ENCODE results near the gene COTL1. TPM values are rescaled to one million over a fixed set of nuclear protein-coding genes. Genes with fewer than 3 reads are reported as not detected.

COTL1 gene
- total and polyA plus RNA-seq, 4 donors, result 62.4 to 223 (median 142) TPM

DNA sequence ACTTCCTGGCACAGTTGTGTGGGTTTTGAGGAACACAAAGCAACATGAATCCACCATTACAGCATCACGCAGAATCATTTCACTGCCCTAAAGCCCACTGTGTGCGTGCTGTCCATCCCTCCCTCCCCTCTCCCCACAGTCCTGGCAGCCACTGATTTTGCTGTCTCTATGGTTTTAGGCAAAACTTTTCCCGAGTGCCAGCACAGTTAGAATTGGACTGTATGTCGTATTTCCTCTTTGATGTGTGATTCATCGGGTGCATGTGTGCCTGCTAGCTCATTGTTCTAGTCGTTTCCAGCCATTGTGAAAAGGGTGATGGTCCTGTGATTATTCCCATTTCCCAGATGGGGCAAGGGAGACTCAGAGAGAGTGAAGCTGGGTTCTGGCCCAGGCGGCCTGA is 43.1 kb upstream of the COTL1 start:
- Histone ChIP-seq H3K27ac (ENCODE audit: low read depth in 1 of 2, low read length in 1 of 2) (no peak overlapping the region), H3K4me3 (no peak overlapping the region), H3K27me3 (ENCODE audit: control insufficient read depth in 3 of 3, insufficient read depth in 3 of 3, low read length in 2 of 3) (no peaks in the 10 kb centered on the region), H3K4me1 (ENCODE audit: control insufficient read depth in 5 of 5, insufficient read depth in 5 of 5, low read length in 5 of 5) (peaks cover 0 to 4% (median 0%) of the 10 kb centered on the region in 5 donors), H3K36me3 (ENCODE audit: control insufficient read depth in 4 of 4, insufficient read depth in 4 of 4, low read length in 4 of 4) (peaks cover 19 to 69% (median 44%) of the 10 kb centered on the region in 4 donors), H3K9me3 (ENCODE audit: control insufficient read depth in 4 of 4, insufficient read depth in 3 of 4, low read length in 3 of 4) (no peaks in the 10 kb centered on the region), H3K9ac (ENCODE audit: insufficient read depth in 1 of 2, low read length in 2 of 2) (no peak overlapping the region)
- no peak for ATAC-seq (ENCODE audit: insufficient read depth, low FRiP score)
- DNase-seq, result no peak
- TF ChIP-seq, protein P1, sequence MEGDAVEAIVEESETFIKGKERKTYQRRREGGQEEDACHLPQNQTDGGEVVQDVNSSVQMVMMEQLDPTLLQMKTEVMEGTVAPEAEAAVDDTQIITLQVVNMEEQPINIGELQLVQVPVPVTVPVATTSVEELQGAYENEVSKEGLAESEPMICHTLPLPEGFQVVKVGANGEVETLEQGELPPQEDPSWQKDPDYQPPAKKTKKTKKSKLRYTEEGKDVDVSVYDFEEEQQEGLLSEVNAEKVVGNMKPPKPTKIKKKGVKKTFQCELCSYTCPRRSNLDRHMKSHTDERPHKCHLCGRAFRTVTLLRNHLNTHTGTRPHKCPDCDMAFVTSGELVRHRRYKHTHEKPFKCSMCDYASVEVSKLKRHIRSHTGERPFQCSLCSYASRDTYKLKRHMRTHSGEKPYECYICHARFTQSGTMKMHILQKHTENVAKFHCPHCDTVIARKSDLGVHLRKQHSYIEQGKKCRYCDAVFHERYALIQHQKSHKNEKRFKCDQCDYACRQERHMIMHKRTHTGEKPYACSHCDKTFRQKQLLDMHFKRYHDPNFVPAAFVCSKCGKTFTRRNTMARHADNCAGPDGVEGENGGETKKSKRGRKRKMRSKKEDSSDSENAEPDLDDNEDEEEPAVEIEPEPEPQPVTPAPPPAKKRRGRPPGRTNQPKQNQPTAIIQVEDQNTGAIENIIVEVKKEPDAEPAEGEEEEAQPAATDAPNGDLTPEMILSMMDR (IDR thresholded peaks at IDR 0.05; ENCODE audit: control extremely low read depth, extremely low read depth), result no peak
- WGBS, 2 donors, result 83 to 91% methylated on average over 7 of the region's 7 CpGs

DNA sequence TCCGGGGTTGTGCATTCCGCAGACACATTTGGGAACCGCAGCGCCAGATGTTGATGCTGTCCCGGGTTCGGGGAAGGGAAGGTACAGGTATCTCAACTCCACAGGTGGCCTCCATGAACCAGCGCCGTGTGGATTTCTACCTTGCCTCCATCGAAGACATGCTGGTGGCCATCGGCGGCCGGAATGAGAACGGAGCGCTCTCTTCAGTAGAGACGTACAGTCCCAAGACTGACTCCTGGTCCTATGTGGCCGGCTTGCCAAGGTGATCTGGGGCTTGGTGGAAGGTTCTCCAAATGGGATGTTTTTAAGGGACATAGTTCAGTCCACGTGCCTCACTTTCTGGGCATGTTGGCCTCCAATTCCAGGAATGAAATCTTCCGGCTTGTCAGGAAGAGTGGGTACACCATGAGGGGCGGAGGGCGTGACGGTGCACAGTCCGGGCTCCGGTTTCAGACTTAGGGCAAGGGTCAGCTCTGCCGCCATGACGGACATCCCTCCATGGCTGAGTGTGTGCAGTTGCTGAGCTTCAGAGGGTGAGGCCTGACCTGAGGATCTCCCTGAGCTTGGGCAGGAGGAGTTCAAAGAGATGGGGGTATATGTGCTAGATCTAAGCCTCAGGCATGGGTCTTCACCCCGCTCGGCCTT is 41.9 kb upstream of the COTL1 start:
- Histone ChIP-seq H3K4me3 (no peak overlapping the region), H3K9me3 (ENCODE audit: control insufficient read depth in 4 of 4, insufficient read depth in 3 of 4, low read length in 3 of 4) (no peaks in the 10 kb centered on the region), H3K9ac (ENCODE audit: insufficient read depth in 1 of 2, low read length in 2 of 2) (no peak overlapping the region), H3K4me1 (ENCODE audit: control insufficient read depth in 5 of 5, insufficient read depth in 5 of 5, low read length in 5 of 5) (peaks cover 0 to 4% (median 0%) of the 10 kb centered on the region in 5 donors), H3K27me3 (ENCODE audit: control insufficient read depth in 3 of 3, insufficient read depth in 3 of 3, low read length in 2 of 3) (no peaks in the 10 kb centered on the region), H3K27ac (ENCODE audit: low read depth in 1 of 2, low read length in 1 of 2) (no peak overlapping the region), H3K36me3 (ENCODE audit: control insufficient read depth in 4 of 4, insufficient read depth in 4 of 4, low read length in 4 of 4) (peaks cover 19 to 67% (median 44%) of the 10 kb centered on the region in 4 donors)
- TF ChIP-seq, protein P1 (IDR thresholded peaks at IDR 0.05; ENCODE audit: control extremely low read depth, extremely low read depth), result no peak
- DNase-seq, result no peak
- ATAC-seq (ENCODE audit: insufficient read depth, low FRiP score), result no peak
- WGBS, 2 donors, result 97 to 99% methylated on average over 27 of the region's 27 CpGs

DNA sequence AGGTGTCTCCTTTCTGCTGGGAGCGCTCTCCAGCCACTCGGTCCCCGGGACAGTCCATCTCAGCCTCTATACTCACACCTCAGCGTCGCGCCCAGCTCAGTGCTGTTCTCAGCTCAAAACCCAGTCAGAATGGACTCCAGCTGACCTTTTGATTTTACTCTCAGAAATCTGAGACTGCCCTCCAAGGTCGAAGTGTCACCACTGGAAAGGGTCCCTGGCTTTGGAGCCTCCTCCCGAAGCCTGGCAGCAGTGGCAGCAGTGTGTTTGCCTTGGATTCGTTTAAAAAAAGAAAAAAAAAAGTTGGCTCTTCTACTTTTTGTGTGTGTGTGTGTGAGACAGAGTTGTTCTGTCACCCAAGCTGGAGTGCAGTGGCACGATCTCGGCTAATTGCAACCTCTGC is 40.8 kb upstream of the COTL1 start:
- H3K36me3 ChIP-seq (ENCODE audit: control insufficient read depth in 4 of 4, insufficient read depth in 4 of 4, low read length in 4 of 4), result peaks cover 16 to 64% (median 44%) of the 10 kb centered on the region in 4 donors
- H3K9me3 ChIP-seq (ENCODE audit: control insufficient read depth in 4 of 4, insufficient read depth in 3 of 4, low read length in 3 of 4), result no peaks in the 10 kb centered on the region
- H3K4me3 ChIP-seq, result no peak overlapping the region
- no peak overlapping the region for H3K9ac ChIP-seq (ENCODE audit: insufficient read depth in 1 of 2, low read length in 2 of 2)
- H3K4me1 ChIP-seq (ENCODE audit: control insufficient read depth in 5 of 5, insufficient read depth in 5 of 5, low read length in 5 of 5), result peaks cover 0 to 4% (median 0%) of the 10 kb centered on the region in 5 donors
- ATAC-seq (ENCODE audit: insufficient read depth, low FRiP score) (no peak), DNase-seq (no peak)
- TF ChIP-seq, protein P1 (IDR thresholded peaks at IDR 0.05; ENCODE audit: control extremely low read depth, extremely low read depth), result no peak
- no peaks in the 10 kb centered on the region for H3K27me3 ChIP-seq (ENCODE audit: control insufficient read depth in 3 of 3, insufficient read depth in 3 of 3, low read length in 2 of 3)
- WGBS, 2 donors, result 88 to 92% methylated on average over 11 of the region's 11 CpGs
- H3K27ac ChIP-seq (ENCODE audit: low read depth in 1 of 2, low read length in 1 of 2), result no peak overlapping the region
